KOPT-K1 (cell line): ENCODE measurements around the gene HINT3.
A peak's percentile ranks its signal among the peaks of the same experiment; 100 is the strongest.
"Not testable (repeated sequence)": the region's sequence is repeated elsewhere in the genome, so short reads cannot be mapped to it uniquely, and the experiment has no call there.

Source experiments
- H3K27ac ChIP-seq: fragments of 200-600 bp; sonication (generic); 2 replicates; pipeline ENCODE4 v1.5.1; 2016; ENCODE audit warnings: antibody characterized with exemption, mild to moderate bottlenecking, low read depth, low read length; ENCODE audit not compliant: poor library complexity, severe bottlenecking
- H3K36me3 ChIP-seq: fragments of 200-600 bp; sonication (generic); 2 replicates; pipeline ENCODE4 v1.5.1; 2017; ENCODE audit warnings: antibody characterized with exemption, mild to moderate bottlenecking, low read length, moderate library complexity; ENCODE audit not compliant: insufficient read depth
- H3K9me3 ChIP-seq: fragments of 200-600 bp; sonication (generic); 2 replicates; pipeline ENCODE4 v1.5.1; 2017; ENCODE audit warnings: antibody characterized with exemption, low read length, mild to moderate bottlenecking; ENCODE audit not compliant: insufficient read depth, poor library complexity, severe bottlenecking

Gene HINT3

DNA sequence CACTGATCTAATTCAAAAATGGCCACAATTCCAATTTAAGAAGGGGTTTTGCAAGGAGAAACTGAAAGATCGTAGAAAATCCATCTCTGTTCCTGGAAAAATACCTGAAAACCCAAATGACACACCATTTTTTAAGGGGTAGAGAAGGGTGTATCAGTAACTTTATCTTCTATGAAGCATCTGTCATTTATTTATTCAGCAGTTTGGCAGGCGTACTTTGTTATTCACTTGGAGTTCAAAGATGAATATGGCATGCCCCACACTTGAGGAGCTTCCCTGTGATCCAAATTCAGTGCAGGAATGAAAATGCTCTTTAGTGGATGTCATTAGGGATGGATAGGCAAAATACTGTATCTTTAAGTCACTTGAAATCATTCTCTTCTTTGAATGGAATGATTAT, 7.2 kb downstream of the HINT3 start:
- Histone ChIP-seq H3K27ac (no peak overlapping the region), H3K9me3 (no peaks in the 10 kb centered on the region), H3K36me3 (peaks cover 24% of the 10 kb centered on the region)

DNA sequence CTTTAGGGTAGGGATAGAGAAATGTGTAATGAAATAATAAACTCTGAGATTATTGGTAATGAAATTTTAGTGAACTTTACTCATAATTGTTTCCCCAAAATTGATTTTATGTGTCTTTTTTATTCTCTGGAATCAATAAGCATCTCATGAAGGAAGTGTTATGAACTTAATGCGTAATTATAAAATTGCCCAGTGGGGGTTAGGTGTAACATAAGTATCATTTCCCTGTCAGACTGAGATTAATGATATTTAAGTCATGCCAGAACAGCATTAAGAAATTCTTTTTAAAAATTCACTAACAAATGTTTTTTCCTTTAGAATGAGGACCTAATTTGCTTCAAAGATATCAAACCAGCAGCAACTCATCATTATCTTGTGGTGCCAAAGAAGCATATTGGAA, 10.0 kb downstream of the HINT3 start:
- Histone ChIP-seq H3K36me3 (peaks cover 22% of the 10 kb centered on the region), H3K9me3 (no peaks in the 10 kb centered on the region), H3K27ac (no peak overlapping the region)

DNA sequence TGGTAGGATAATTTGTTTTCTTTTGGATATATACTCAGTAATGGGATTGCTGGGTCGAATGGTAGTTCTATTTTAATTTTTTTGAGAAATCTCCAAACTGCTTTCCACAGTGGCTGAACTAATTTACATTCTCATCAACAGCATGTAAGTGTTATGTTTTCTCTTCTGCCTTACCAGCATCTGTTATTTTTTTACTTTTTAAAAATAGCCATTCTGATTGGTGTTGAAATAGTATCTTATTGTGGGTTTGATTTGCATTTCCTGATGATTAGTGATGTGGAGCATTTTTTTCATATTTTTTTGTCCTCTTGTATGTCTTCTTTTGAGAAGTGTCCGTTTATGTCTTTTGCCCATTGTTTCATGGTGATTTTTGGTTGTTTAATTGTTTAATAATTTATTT, 11.9 kb downstream of the HINT3 start:
- H3K27ac ChIP-seq = no peak overlapping the region
- peaks cover 25% of the 10 kb centered on the region for H3K36me3 ChIP-seq
- H3K9me3 ChIP-seq = no peaks in the 10 kb centered on the region

DNA sequence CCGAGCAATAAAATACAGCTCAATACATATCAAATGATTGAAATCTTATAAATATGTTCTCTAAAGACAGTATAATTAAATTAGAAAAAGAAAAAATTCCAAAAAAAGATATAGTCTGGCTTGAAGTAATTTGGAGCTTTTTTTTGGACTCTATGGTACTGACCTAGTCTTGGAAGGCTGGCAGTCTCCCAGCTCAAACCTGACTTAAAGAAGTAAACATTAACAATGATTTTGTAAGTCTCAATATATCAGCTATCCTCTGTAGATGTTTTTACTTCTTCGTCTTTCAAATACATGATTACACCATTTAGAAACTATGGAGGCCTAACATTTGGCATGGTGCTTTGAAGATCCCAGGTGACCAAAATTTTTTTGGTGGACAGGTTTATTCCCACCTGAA, 14.2 kb downstream of the HINT3 start:
- peaks cover 41% of the 10 kb centered on the region for H3K36me3 ChIP-seq
- no peak overlapping the region for H3K27ac ChIP-seq
- no peaks in the 10 kb centered on the region for H3K9me3 ChIP-seq

DNA sequence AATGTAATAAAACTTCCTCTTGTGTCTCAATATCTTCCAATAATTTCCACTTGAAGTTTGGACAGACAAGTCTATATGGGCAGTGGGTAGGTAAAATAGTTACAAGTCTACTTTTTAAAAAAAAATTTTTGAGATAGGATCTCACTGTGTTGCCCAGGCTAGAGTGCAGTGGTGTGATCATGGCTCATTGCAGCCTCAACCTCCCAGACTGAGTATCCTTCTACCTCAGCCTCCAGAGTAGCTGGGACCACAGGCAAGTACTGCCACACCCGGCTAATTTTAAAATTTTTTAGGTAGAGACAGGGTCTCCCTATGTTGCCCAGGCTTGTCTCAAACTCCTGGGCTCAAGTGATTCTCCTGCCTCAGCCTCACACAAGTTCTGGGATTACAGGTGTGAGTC, 15.9 kb downstream of the HINT3 start:
- H3K36me3 ChIP-seq = peaks cover 46% of the 10 kb centered on the region
- not testable (repeated sequence) for H3K9me3 ChIP-seq, H3K27ac ChIP-seq

DNA sequence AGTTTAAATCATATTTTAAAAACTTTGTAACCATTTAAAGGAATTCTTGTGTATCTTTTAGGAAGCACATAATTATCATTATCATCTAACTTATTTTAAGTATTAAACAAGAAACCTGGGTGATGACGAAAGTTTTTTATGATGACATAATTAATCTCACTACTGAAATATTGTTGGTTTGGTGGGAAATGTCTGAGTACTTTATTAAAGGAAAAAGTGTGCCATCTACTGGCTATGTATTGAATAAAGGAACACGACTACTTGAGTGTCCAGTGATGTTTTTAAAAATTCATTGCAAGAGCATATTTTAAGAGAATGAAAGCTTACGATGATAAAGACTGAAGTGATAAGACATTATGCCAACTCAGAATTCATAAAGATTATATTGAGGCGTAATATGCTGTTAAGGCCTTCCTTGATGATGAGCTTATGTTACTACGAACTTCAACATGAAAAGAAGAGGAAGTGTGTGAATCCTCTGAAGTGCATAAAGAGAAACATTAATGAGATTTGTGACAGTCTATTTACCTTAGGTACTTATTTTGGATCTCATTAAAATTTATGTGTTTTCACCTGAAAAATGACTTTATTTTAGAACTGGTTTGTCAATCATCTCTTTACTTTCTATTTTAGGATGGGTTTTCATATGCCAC, 17.8 kb downstream of the HINT3 start:
- no peak overlapping the region for H3K27ac ChIP-seq
- no peaks in the 10 kb centered on the region for H3K9me3 ChIP-seq
- peaks cover 31% of the 10 kb centered on the region for H3K36me3 ChIP-seq

DNA sequence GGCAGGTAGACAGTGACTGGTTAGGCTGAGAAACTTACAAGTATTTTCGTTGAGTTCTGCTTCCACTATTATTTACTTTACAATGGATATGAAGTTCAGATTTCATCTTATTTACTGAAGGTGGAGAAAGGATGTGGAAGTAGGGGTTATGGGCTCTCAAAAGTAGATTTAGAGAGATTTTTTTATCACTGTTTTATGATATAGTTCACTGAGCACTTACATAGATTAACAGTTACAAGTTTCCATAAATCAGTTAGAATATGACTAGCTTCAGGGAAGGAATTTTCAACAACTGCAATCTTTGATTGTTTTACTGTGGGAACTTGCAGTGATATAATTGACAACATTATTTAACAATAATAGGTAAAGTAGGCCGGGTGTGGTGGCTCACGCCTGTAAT, 22.5 kb downstream of the HINT3 start:
- Histone ChIP-seq H3K36me3 (peaks cover 17% of the 10 kb centered on the region), H3K27ac (no peak overlapping the region)

DNA sequence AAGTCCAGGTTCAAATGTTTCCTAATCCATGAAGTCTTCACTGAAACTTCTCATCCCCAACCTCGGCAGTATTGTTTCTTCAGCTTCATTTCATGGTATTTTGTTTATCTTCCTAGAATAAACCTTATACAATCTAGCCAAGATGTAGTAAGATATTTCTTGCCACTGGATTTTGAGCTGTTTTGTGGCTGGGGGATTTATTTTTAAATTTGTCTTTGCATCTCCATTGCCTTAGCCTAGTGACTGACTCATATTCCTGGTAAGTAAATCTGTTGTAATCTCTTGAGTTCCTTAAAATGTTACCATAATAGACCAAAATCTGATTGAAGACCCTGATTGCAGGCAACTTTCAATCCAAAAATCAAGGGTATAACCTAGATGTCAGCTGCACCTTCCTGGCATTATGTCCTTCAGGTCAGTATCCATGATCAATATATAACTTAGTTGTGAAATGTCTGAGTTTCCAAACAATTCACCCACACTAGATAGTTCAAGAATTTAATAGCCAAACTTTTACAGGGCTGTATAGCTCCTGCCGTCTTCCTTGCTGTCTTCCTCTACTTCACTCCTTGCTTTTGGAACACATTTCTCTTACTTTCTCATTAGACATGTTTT, 25.1 kb downstream of the HINT3 start:
- H3K27ac ChIP-seq = no peak overlapping the region
- H3K36me3 ChIP-seq = 0 out of 2 replicates have a peak, but pooled peaks cover 4% of the 10 kb centered on the region
- no peaks in the 10 kb centered on the region for H3K9me3 ChIP-seq

More for the DNA sequence above, 22.5 kb downstream of the HINT3 start:
- H3K9me3 ChIP-seq = no peaks in the 10 kb centered on the region

DNA sequence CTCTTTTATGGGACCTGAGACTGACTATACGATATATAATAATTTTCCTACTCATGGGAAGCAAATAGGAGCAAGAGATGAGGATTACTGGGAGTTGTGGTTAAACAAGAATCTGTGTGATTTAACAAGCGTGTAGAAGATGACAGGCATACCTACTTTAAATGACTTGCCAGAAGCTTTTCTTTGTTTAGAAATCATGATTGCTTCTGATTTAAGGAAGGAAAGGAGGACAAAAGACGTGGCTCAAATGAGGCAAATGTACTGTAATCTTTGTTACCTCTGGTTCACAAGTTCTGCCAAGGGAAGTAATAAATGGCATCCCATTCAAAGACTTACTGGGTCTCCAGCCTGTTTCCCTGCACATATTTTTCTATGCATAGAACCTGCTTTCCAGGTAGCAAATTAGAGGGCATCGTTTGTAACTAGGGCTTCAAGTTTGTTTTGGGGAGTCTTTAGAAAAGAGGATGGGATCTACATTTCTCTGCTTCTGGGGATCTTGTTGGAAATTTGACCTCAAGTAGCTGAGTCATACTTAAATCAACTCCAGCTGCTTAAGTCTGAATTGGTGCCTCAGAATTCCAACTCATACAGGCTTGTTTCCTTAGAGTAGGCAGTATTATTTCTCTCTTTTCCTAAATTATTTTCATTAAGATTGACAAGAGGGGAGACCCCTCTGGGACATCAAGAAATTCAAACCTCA, 26.8 kb downstream of the HINT3 start:
- Histone ChIP-seq H3K9me3 (no peaks in the 10 kb centered on the region), H3K36me3 (no peaks in the 10 kb centered on the region), H3K27ac (no peak overlapping the region)

DNA sequence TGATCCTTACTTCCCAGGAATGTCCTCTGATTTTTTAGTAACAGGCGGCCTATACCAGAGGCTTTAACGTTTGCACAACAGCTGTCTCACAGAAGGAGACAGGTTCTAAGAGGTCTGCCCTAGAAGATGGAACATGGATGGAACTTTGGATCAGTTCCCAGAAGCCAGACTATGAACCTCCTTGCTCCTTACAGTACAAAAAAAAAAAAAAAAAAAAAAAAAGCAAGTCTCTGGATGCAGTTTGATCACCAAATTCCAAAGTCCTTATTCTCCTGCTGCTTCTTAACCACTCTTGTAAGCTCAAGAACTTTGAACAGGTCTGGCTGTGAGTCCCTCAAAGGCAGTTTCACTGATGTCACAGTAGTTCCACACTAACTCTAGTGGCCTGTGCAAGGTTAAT, 27.7 kb downstream of the HINT3 start:
- Histone ChIP-seq H3K27ac (no peak overlapping the region), H3K9me3 (no peaks in the 10 kb centered on the region), H3K36me3 (no peaks in the 10 kb centered on the region)

DNA sequence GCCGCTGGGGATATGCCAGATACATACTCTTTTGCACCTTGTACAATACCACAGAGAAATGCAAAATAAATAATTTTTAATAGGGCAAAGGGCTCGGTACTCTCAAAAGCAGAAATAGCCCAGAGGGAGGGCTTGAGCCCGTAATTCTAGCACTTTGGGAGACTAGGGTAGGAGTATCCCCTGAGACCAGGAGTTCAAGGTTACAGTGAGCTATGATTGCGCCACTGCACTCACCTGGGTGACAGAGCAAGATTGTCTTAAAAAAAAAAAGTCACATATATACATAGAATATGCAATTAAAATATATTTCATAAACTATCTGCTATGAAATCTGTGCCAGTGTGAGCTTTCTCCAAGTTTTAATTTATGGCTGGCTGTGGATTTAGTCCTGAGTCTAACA, 29.0 kb downstream of the HINT3 start:
- H3K36me3 ChIP-seq = no peaks in the 10 kb centered on the region
- H3K9me3 ChIP-seq = no peaks in the 10 kb centered on the region
- H3K27ac ChIP-seq = peak overlapping the region; percentile 64

DNA sequence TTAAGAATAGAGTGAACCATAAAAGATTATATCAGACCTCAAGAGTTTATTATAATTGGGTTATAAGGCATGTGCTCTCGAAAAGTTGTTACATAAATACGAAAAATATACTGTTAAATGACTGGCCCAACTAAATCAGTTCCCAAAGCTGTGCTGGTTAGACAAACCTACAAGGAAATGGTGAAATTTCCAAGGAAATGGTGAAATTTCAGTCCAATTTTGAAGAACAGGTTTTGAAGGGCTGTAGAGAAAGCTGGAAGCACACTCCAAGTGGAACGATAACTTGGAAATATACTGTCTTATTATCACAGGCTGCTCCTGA, 29.4 kb downstream of the HINT3 start:
- Histone ChIP-seq H3K9me3 (no peaks in the 10 kb centered on the region), H3K36me3 (no peaks in the 10 kb centered on the region), H3K27ac (peak overlapping the region; percentile 64)

DNA sequence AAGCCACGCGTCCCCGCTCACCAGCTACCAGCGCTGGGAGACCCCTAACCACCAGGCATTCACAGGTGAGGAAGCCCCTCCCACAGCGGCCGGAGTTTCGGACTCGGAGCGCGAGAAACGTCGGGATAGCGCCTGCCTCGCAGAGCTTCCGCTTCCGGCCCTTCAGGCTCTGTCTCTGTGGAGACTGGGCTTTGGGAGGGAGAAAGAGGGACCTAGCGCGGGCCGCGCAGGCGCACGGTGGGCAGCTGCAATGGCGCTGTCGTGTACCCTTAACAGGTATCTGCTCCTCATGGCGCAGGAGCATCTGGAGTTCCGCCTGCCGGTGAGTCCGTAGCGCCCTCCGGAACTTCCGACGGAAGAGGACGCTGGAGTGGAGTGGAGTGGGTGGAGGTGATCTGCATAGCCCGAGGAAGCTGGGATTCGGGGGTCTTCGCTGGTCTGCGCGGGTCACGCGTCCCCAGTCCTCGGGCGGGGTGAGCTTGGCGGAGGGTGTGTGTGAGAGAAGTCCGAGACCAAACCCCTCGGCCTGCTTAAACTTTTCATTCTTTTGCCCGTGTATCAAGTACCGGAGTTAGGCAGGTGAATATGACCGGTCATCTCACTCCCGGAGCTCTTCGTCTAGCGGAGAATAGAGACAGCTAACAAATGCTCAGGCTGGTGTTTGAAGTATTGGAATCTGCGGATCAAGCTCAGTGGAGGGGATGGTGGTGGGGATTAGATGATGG, 29.9 kb downstream of the HINT3 start, which contains the start of gene TRMT11:
TSS of gene TRMT11 (plus strand) at position 240 of the 725 bp plus-strand sequence. CDS start at position 251, 11 bp downstream.
- Histone ChIP-seq H3K36me3 (no peaks in the 10 kb centered on the region), H3K9me3 (no peaks in the 10 kb centered on the region), H3K27ac (peak within 1 kb of the TSS; percentile 64)

DNA sequence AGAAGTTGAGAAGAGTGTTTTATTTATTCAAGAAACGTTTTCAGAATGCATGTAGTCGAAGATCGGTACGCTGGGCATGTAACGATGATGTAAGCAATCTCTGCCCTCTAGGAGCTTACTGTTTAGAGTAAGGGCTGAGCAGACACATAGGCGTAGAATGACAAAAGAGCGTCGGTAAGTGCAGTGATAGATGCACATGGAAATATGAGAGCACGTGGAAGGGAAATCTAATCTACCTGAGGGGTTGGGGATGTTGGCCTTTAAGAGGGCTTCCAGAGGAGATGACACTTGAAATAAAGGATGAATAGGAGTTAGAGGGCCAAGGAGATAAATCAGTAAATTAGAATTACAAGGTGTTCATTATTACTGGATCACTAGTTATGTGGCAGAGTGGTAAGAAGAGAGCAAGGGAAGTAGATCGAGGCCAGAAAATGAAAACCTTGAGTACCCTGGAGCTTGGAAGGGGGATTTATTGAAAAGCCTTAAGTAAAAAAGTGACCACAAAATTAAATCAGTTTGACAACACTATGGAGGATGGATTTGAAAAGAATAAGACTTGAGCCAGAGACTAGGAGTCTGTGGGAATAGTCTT, 30.6 kb downstream of the HINT3 start:
- peak overlapping the region; percentile 64 for H3K27ac ChIP-seq
- H3K36me3 ChIP-seq = no peaks in the 10 kb centered on the region
- no peaks in the 10 kb centered on the region for H3K9me3 ChIP-seq

DNA sequence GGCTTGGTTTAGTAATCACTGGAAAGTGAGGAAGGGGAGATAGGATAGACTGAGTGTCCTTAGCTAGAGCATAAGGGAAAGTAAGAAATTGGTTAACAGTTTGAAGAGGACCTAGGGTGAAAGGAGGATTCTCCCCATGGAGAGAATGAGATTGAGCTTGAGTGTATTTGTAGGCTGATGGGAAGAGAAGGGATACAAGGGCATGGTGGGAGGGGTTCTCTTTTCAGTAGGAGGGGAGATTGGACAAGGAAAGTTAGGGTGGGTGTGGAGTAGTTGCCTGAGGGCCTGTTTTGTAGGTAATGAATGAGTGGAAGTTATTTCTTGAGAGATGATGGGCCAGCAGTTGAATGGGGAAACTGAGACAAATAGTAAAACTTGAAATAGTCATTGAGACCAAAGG, 31.7 kb downstream of the HINT3 start:
- Histone ChIP-seq H3K27ac (no peak overlapping the region), H3K36me3 (no peaks in the 10 kb centered on the region), H3K9me3 (no peaks in the 10 kb centered on the region)
